ENCODE results near the gene ARIH2.

Gene ARIH2

DNA sequence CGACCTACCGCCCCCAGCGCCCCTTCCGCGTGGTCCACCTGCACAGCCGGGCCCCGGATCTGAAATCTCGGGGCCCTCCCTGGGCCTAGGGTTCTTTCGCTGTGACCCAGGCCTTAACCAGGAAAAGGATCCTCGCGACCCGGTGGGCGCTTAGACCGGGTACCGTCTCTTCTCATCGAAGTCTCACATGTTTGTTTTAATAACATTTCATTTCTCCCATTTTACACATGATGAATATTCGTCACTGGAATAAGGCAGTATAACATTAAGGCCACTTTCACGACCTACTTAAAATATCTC, 100.0 kb downstream of the ARIH2 start:
- no peak for DNase-seq (ENCODE audit: low read depth in 2 of 2, low spot score in 1 of 2)

DNA sequence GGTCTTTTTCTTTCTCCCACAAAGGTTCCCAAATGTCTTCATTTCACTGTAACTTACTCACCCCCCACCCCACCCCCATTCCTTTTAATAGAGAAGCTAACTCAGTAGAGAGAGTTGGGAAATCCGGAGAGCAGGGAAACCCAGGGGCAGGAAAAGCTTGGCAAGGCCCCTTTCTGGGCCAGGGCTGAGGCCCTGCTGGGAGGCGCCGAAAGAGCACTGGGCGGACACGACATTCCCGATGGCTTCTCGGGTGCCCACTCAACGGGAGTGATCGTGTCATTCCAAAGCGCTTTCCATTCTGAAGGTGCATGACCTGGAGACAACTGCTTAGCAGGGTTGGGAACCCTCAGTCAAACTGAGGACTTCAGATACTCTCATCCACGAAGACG, 101.3 kb downstream of the ARIH2 start:
- DNase-seq (ENCODE audit: low read depth in 2 of 2, low spot score in 1 of 2) = no peak

DNA sequence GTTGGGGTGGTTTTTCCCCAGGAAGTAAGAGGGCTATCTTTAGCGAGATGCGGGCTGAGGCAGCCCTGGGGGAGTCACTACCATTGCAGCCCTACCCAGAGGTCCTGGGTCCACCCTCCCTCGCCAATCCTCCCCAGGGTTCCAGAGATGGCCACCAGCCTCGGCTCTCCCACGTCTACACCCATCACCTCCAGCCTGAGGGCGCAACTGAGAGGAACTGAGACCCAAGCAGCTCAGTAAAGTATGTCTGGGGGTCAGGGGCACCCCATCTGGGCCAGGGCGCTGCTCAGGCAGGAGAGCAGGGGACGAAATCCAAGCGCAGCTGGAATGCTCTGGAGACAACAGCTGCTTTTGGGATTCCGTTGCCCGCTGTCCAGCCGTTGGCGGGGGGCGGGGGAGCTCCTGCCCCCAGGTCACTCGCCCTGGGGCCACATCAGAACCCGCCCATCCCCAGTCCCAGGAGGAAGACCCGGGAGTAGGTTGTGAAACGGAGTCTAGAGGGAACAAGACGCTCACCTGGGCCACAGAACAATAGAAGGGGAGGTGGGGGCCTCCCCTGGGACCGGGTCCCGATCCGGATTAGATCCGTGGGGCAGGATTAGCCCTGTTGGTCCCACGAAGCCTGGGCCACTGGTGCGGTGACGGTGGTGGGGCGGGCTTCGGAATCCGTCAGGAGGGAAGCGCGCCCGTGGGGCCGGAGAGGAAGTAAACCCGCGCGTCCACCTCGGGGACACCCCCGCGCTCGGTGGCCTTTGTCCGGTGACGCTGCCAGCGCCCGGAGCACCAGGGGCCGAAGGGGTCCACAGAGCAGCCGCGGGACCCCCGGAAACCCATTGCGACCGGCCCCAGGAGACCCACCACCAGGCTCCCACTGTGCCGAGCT, 101.9 kb downstream of the ARIH2 start:
- DNase-seq (ENCODE audit: low read depth in 2 of 2, low spot score in 1 of 2) = no peak

- peak; percentile 98 for DNase-seq (ENCODE audit: low read depth in 2 of 2, low spot score in 1 of 2)
Measured at GRCh38 chr3:49021213-49021812, 102.7 kb downstream of the ARIH2 start.

DNA sequence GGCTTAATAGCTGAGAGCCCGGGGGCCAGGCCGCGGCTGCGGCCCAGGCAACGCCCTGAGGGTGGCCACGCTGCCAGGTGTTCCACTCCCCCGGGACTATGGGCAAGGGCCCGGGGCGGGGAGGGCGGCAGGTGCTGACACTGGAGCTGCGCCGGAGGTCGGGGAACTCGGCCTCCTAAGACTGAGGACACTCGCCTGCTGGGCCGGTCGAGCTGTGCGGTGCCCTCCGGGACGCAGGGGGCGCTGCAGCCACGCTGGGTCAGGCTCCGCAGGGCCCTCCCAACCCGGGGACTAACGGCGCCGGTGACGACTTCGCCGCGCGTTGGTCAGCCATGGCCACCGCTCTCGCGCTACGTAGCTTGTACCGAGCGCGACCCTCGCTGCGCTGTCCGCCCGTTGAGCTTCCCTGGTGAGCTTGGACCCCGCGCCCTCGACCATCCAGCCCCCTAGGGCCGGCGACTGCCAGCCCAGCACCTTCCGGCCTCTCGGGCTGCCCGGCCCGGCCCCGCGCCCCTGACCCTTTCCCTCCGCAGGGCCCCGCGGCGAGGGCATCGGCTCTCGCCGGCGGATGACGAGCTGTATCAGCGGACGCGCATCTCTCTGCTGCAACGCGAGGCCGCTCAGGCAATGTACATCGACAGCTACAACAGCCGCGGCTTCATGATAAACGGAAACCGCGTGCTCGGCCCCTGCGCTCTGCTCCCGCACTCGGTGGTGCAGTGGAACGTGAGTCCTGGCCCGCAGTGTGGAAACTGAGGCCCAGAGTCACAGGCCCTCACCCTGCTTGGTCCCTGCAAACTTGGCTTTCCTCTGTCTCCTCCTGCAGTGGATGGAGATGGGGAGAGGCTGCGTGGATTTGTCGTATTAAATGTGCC, 103.4 kb downstream of the ARIH2 start, which contains the start of gene NDUFAF3:
NDUFAF3 (plus strand) TSS at position 309 of the 875 bp plus-strand sequence; CDS start at position 333, 24 bp downstream.
- DNase-seq (ENCODE audit: low read depth in 2 of 2, low spot score in 1 of 2) = peak; percentile 84

DNA sequence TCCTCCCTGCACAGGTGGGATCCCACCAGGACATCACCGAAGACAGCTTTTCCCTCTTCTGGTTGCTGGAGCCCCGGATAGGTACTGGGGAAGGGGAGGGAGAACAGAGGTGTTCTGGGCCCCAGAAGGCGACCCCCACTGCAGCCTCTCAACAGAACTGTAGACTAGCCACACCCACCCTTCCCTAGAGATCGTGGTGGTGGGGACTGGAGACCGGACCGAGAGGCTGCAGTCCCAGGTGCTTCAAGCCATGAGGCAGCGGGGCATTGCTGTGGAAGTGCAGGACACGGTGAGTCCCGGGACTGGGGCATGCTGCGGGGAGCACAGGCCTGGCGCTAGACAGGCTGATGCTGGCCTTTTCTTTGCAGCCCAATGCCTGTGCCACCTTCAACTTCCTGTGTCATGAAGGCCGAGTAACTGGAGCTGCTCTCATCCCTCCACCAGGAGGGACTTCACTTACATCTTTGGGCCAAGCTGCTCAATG, 104.1 kb downstream of the ARIH2 start:
- no peak for DNase-seq (ENCODE audit: low read depth in 2 of 2, low spot score in 1 of 2)

DNA sequence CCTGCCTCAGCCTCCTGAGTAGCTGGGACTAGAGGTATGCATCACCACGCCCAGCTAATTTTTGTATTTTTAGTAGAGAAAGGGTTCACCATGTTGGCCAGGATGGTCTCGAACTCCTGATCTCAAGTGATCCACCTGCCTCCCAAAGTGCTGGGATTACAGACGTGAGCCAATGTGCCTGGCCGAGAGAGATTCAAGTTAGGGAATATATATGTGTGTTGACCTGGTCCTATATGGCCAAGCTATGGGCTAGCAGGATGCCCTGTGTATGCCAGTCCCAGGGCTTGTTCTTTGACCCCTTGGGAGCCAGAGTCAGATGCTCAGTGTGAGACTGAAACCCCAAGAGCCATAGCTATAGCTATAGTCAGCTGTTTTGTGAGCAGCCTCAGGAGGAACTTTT, 105.1 kb downstream of the ARIH2 start:
- DNase-seq (ENCODE audit: low read depth in 2 of 2, low spot score in 1 of 2) = no peak

- DNase-seq (ENCODE audit: low read depth in 2 of 2, low spot score in 1 of 2) = no peak
Measured at GRCh38 chr3:49024449-49024848, 105.8 kb downstream of the ARIH2 start.

- no peak for DNase-seq (ENCODE audit: low read depth in 2 of 2, low spot score in 1 of 2)
Measured at GRCh38 chr3:49025005-49025792, 106.6 kb downstream of the ARIH2 start.

- DNase-seq (ENCODE audit: low read depth in 2 of 2, low spot score in 1 of 2) = no peak
Measured at GRCh38 chr3:49025793-49026520, 107.3 kb downstream of the ARIH2 start.

- DNase-seq (ENCODE audit: low read depth in 2 of 2, low spot score in 1 of 2) = no peak
Measured at GRCh38 chr3:49026536-49026935, 107.9 kb downstream of the ARIH2 start.

GRCh38 chr3:49027634-49028033, 109.0 kb downstream of the ARIH2 start:
- DNase-seq (ENCODE audit: low read depth in 2 of 2, low spot score in 1 of 2) = no peak

DNA sequence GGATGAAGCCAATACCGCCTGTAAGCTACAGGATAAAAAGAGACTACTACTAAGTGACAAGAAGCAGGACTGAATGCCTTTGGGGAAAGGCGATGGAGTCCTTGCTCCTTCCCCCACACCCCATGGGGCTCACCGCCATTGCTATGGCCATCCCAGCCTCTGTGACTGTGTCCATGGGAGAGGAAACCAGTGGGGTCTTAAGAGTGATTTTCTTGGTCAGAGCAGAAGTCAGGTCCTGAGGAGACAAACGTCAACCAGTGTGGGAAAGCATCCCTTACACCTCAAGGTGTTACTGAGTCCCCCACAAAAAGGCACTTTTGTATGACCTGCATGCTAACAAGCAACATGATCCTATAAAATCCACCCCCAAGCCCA, 109.6 kb downstream of the ARIH2 start:
- DNase-seq (ENCODE audit: low read depth in 2 of 2, low spot score in 1 of 2) = no peak

GRCh38 chr3:49028673-49029562, 110.3 kb downstream of the ARIH2 start, which contains the start of gene IMPDH2:
Gene IMPDH2 (minus strand): TSS chr3:49029398. CDS start chr3:49029350, 48 bp downstream.
- peak; percentile 74 to 87 for DNase-seq (ENCODE audit: low read depth in 2 of 2, low spot score in 1 of 2)

DNA sequence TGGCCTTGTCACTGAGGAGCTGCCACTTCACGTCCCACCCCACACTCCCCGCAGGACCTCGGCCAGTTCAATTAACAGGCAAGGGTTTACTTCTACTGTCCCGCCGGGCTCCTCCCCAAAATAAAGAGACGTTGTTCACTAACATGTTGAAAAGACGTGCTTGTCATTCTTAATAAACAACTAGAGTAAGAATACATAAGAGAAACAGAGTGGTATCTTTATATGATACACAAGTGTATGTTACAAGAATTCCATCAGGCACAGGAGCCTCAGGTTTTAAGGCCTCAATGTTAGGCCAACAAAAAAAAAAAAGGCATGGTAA, 110.9 kb downstream of the ARIH2 start:
- DNase-seq (ENCODE audit: low read depth in 2 of 2, low spot score in 1 of 2) = no peak

GRCh38 chr3:49030321-49030720, 111.7 kb downstream of the ARIH2 start:
- no peak for DNase-seq (ENCODE audit: low read depth in 2 of 2, low spot score in 1 of 2)

GRCh38 chr3:49032646-49033304, 114.1 kb downstream of the ARIH2 start:
- DNase-seq (ENCODE audit: low read depth in 2 of 2, low spot score in 1 of 2) = no peak

DNA sequence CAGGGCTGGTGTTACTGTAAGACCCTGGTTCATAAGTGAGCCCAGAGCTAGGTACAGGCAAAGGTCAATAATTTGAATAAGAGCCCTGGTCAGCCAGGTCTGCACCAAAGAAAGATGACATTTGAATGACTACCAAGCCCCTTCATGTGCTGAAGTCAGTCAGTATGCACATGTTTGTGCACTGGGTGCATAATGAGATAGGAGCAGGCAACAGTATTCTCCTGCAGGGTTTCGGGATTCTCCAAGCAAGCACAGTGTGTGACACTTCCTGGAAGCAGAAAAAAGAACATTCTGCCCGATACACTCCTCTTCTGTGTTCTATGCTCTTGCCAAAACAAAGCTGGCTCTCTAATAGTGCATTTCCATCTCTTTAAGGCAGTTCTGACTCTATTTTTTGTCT, 116.0 kb downstream of the ARIH2 start:
- no peak for DNase-seq (ENCODE audit: low read depth in 2 of 2, low spot score in 1 of 2)

GRCh38 chr3:49035281-49035680, 116.6 kb downstream of the ARIH2 start:
- DNase-seq (ENCODE audit: low read depth in 2 of 2, low spot score in 1 of 2) = no peak
